GM21381 (cell line): ENCODE data around the gene RAB8B.

Experiments used
- ATAC-seq: cut with Tn5 transposase; IDR thresholded peaks from one replicate; pipeline ENCODE4 v1.9.1; 2021; ENCODE audit warnings: mild to moderate bottlenecking, moderate library complexity; ENCODE audit not compliant: unreplicated experiment

Gene RAB8B

DNA sequence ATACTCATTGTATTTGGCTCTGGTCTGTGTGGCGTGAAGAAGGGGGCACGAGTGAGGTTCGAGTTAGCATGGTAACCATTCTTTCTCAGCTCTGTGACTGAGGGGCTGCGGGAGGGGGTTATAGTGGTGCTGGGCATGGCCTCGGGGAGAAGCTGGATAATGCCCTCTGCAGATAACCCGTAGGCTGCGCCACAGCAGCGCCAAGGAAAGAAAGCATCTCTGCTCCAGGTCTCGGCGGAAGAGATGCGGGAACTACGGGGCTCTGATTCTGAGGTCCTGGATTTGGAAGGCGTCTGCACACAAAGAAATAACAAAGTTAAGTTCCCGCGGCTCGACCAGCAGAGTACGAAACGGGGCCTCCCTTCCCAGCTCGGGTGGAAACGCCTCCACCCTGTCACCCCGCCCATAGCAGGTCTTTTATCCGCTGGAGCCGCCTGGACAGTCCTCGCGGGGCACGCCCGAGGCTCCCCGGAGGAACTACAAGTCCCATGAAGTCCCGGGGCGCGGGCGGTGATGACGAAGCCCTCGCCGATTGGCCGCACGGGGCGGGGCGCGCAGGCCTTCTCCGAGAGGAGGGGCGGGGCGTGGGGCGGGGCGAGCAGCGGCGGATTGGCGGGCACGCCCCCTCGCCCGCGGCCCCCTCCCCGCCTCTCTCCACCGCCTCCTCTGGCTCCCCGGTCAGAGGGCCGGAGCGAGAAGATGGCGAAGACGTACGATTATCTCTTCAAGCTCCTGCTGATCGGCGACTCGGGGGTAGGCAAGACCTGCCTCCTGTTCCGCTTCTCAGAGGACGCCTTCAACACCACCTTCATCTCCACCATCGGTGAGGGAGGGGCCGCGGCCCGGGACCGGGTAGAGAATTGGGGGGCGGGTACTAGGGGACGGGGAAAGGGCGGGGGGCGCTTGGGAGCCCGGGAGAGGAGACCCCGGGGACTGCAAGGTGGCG is at the start of gene RAB8B:
Gene RAB8B, plus strand, starts transcription at position 681 of the 946 bp plus-strand sequence. Its CDS starts 19 bp downstream, at position 700.
- peak; percentile 77 for ATAC-seq

DNA sequence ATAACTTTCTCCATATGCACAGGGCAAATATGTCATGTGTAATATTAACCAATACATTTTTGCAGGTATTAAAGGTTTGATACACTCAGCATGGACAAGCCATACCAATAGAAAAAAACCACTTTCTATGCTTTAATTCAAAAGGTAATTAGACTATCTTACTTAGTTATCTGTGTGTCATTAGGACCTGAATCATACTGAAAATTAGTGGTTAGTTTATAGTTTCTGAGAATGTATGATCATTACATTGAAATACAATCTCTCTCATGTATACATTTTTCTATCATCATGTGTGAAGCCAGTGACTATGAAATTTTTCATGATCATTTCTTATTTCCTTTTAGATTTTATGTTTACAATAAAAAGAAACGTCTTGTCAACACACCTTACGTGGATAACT is 48.5 kb upstream of the RAB8B start:
- ATAC-seq = no peak

DNA sequence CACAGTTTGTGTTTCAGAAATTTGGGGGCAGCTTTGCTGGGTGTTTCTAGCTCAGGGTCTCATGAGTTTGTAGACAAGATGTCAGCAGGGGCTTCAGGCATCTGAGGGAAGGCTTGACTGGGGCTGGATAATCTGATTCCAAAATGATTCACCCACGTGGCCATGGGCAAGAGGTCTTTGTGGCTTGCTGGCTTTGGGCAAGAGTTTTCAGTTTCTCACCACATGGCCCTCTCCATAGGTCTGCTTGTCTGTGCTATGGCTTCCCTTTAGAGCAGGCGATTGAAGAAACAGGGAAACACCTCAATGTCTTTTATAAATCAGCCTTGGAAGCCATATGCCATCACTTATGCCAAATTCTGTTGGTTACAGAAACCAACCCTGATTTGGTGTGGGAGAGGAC is 44.0 kb upstream of the RAB8B start:
- ATAC-seq = no peak

GRCh38 chr15:63146684-63147083 is 42.7 kb upstream of the RAB8B start:
- no peak for ATAC-seq

DNA sequence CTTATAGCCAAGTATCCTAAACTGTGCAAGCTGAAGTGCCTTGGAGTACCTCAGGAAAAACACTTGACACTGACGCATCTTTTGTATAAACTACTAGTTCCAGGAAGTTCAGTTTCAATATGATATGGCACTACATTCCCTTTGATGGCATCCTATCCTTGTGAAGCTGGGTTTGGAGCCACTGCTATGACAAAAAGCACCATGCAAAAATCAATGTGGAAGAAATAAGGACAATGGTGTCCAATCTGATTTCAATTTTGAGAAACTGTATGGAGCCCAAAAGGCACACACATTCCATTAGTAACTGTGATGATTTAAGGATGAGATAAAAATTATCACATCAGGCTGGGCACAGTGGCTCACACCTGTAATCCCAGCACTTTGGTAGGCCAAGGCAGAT is 37.7 kb upstream of the RAB8B start:
- no peak for ATAC-seq

DNA sequence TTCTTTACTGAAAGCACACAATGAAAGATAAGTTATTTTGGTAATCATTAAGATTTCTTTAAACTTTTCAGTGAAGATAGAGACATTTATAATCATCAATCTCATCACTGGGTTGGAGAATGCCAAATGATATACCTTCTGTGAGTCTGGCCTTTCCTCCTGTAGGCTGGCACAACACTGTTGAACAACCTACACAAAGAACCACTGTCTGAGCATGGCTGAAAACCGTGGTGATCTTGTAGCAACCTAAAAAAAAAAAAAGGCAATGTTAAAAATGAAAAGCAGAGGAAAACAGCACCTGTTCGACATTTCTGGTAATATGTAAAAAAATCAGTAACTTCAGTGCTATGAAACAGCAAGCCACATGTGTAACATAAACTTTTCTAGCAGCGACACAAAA is 33.9 kb upstream of the RAB8B start:
- no peak for ATAC-seq

DNA sequence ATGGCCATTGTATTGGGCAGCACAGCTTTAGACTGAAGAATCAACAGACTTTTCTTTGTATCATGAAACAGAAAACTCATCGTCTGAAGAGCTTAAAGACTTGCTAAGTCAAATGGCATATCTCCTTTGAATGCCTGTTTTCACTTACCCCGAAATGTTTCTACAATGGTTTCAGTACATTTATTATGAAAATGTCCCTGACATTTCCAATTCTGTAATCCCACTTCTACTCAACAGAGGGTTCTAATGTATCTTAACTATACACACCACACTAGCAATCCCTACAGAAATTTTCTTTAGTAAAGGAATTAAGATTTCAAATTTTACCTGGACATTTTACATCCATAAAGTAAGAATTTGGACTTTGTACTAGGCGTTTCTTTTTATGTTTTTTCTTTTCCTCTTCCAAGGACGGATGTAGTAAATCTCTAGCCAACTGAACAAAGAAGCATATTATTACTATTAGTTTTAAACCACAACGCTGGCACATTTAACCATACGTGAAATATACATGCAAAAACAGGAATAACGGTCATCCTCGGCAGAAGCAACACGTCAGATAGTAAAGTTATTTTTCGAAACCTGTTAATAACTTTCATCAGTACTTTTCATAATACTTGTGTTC is 33.2 kb upstream of the RAB8B start:
- ATAC-seq = no peak

- ATAC-seq = peak; percentile 23
Measured at GRCh38 chr15:63156755-63157117, 32.7 kb upstream of the RAB8B start.

- peak; percentile 93 for ATAC-seq
Measured at GRCh38 chr15:63157118-63157843, 32.1 kb upstream of the RAB8B start, which contains the start of gene RPS27L. Gene RPS27L, minus strand, starts transcription at chr15:63157477. Its CDS starts 72 bp downstream, at chr15:63157405.

GRCh38 chr15:63157891-63158431 is 31.4 kb upstream of the RAB8B start:
- ATAC-seq = peak; percentile 8

GRCh38 chr15:63160638-63161037 is 28.8 kb upstream of the RAB8B start:
- ATAC-seq = no peak

DNA sequence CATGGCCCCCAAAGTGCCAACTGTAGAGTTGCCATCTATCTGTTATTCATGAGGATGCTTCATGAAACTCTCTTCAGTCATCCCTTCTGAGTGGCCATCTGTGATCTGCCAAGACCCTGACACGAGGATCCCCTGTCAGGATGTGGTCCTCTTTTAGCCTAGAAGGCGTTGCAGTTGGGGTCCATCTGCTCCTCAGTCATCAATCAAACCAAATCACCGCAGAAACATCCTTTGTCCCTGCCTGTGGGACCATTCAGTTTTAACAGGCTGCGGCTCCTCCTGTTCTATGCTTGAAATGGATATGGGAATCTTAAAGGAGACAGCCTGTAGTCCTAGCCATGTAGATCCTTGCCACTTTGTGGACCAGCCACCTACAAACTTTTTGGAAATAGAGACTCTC is 26.2 kb upstream of the RAB8B start:
- ATAC-seq = no peak

- no peak for ATAC-seq
Measured at GRCh38 chr15:63165166-63165859, 24.1 kb upstream of the RAB8B start.

GRCh38 chr15:63166219-63166618 is 23.2 kb upstream of the RAB8B start:
- no peak for ATAC-seq

DNA sequence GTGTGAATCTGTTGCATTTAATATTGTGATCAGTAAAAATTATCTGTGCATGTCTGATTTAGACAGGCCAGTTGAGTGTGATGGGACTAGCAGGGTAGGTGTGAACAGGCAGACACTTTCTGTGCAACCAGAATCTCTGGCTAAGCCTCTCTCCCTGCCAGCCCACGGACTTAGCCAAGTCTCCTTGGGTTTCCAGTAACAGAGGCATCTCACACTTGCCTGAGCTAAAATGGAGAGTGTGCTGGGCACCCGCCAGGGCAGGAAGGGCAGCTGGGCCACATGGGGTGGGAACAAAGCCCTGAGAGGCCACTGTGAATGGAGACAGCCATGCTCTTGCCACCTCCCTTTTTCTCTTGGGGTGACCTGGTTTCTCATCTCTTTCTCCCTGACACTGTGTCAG is 19.6 kb upstream of the RAB8B start:
- no peak for ATAC-seq

DNA sequence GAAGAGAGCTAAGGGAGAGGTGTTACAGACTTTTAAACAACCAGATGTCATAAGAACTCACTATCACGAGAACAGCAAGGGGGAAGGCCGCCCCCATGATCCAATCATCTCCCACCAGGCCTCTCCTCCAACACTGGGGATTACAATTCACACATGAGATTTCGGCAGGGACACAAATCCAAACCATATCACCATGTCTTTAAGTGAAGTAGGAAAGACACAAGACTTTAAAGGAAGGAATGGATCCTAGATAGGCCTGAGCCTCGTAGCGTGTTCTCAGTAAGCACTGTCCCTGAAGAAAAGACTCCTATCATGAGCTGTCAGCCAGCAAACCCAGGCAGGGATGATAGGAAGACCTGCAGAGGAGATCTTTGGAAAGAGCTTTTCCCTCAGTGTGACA is 17.0 kb upstream of the RAB8B start:
- ATAC-seq = no peak

GRCh38 chr15:63172851-63173451 is 16.5 kb upstream of the RAB8B start:
- ATAC-seq = no peak

DNA sequence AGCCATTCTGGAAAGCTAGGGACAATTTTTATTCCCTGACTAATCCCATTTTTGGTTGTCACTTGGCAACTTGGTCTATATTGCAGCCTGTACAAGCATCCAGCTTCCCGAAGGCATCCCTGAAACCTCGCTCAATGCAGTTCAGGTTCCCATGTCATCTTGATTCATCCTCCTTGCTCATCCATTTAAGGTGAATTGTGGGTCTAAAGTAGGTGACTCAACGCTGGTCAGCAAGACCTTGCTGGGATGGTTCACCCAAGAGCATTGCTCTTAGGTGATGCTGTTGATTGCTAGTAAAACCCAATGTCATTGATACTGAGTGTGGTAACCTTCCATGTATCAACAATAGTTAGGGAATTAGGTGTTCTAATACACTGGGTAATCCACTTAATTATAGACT is 13.1 kb upstream of the RAB8B start:
- no peak for ATAC-seq

DNA sequence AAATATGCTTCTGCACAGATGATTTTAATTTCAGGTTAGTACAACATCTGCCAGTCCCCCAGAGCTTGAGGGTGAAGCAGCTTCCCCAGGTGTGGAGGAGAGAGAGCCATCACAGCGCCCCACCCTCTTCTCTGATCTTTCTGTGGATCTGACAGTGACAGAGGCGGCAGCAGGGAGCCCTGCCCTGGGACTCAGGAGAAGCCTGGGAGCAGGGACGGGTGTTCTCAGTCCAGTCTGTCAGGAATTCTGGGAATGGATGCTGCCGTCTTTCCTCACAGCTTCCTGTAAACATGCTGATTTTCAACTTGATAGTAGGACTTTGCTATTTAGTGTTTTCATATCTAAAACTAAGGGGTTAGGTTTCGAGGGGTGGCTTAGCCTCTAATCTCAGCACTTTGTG is 11.4 kb upstream of the RAB8B start:
- ATAC-seq = no peak

- no peak for ATAC-seq
Measured at GRCh38 chr15:63180746-63181145, 8.7 kb upstream of the RAB8B start.
